GM19463 (cell line): ENCODE data around the gene EED.
"Not testable (repeated sequence)": the region's sequence is repeated elsewhere in the genome, so short reads cannot be mapped to it uniquely, and the experiment has no call there.

Experiments used
- ATAC-seq: cut with Tn5 transposase; IDR thresholded peaks from one replicate; pipeline ENCODE4 v1.9.1; 2021; ENCODE audit warnings: mild to moderate bottlenecking, moderate library complexity; ENCODE audit not compliant: unreplicated experiment

EED gene

DNA sequence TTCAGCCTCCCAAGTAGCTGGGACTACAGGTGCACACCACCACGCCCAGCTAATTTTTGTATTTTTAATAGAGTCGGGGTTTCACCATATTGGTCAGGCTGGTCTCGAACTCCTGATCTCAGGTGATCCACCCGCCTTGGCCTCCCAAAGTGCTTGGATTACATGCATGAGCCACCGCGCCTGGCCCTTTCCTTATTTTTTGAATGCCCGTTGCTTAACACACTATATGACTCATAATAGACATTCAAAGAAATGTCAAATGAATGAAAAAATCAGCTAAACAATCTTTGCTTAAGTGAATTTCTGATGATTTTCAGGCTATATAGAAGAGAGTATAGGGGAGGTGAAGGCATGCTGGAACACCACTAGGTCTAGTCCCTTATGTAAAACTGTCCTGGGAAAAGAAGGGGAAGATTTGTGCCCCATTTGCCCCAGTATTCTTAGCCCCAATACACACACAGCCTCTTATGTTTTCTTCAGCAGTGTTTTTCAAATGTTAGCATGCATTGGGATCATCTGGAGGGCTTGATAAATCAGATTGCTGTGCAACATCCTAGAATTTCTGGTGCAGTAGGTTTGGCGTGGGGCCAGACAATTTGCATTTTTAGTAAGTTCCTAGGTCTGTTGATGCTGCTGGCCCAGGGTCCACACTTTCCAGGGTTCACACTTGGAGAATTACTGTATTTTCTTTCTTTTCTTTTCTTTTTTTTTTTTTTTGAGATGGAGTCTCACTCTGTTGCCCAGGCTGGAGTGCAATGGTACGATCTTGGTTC lies 45.1 kb downstream of the EED start:
- ATAC-seq = not testable (repeated sequence)

GRCh38 chr11:86291466-86292262 lies 47.1 kb downstream of the EED start:
- no peak for ATAC-seq

GRCh38 chr11:86292912-86293616 lies 48.5 kb downstream of the EED start:
- peak; percentile 46 for ATAC-seq

GRCh38 chr11:86294026-86294425 lies 49.5 kb downstream of the EED start:
- no peak for ATAC-seq

GRCh38 chr11:86301742-86302091 lies 57.2 kb downstream of the EED start:
- ATAC-seq = peak; percentile 13

DNA sequence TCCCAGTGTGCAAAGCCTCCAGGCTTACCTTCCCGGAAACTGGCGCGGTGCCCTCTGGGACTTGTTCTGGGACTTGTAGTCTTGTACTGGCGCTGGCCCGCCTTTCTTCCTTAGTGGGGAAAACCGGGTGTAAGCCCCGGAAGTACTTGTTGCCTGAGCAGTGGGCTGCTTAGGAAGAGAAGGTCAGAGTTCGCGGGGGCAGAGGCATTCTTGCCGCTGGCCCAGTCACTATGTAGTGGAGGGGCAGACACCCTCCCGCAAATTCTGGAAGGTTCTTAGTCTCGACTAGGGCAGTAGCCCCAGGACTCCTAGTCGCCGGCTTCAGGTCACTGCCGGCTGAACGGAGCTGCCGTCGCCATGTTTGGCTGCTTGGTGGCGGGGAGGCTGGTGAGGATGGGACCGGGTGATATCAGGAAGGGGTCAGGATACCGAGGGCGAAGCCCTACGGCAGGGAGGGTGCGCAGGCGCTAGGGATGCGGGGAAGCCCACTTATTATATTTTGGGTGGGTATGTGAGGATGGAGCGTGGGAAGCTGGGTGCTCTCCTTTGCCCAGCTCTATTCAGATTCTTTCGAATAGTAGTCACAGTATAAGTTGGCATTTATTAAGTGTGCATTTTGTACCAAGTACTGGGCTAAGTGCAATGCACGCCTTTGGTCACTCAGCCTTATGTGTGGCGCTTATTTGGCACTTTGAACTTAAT lies 57.7 kb downstream of the EED start, which contains the start of gene HIKESHI:
Gene HIKESHI (plus strand): TSS at position 149 of the 702 bp plus-strand sequence. CDS start 209 bp downstream, at position 358.
- ATAC-seq = peak; percentile 99

GRCh38 chr11:86303257-86303656 lies 58.7 kb downstream of the EED start:
- ATAC-seq = no peak

- not testable (repeated sequence) for ATAC-seq
Observed at GRCh38 chr11:86308710-86309109, 64.2 kb downstream of the EED start.

DNA sequence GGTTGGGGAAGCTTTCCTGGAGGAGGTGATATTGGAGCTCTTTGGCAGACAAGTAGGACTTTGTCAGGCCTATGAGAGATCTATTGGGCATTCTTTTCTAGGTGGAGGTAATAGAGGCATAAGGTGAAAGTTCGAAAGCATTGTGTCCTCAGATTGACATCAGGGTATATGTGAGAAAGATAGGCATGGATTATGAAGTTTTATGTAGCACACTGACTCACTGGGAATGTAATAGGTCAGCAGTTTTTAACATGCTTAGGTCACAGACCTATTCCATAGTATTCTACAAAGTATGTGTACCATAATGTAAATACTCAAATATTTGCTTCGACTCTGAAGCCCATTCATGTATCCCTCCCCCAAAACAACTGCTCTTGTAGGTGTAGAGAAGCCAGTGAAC lies 69.2 kb downstream of the EED start:
- no peak for ATAC-seq

- ATAC-seq = no peak
Observed at GRCh38 chr11:86314636-86315035, 70.1 kb downstream of the EED start.
